MCF 10A (cell line): ENCODE measurements around the gene MAD2L1BP. TPM values are rescaled to one million over a fixed set of nuclear protein-coding genes. Genes with fewer than 3 reads are reported as not detected.

ENCODE experiments used
- BruUV-seq: library from RNA; stranded (reverse); fragments of 400-500 nt; replicated peaks from 2 replicates; lab custom pipeline; 2021; lab: Mats Ljungman, UMichigan
- CTCF ChIA-PET: fragments of 300-600 bp; sonication (Branson Sonifier 250); formaldehyde crosslinking; extraction: SDS; loops from one replicate; lab custom pipeline; 2021; ENCODE audit warnings: antibody characterized with exemption, inconsistent platforms; lab: Yijun Ruan, JAX
- POLR2A ChIA-PET: fragments of 300-600, 350-650 bp; sonication (Branson Sonifier 250); formaldehyde crosslinking; extraction: SDS; loops from one replicate; lab custom pipeline; 2020; ENCODE audit warnings: antibody characterized with exemption, inconsistent platforms; lab: Yijun Ruan, JAX
- DNase-seq: peaks from one replicate; pipeline ENCODE4 v3.0.0-alpha.2; 2018; ENCODE audit not compliant: unreplicated experiment
- H3K27ac Mint-ChIP-seq: one replicate; pipeline ENCODE4 v1.8.0; 2022; ENCODE audit warnings: mild to moderate bottlenecking, low read depth, mixed read lengths; ENCODE audit not compliant: unreplicated experiment
- H3K27me3 Mint-ChIP-seq: one replicate; pipeline ENCODE4 v1.8.0; 2022; ENCODE audit warnings: mixed read lengths; ENCODE audit not compliant: insufficient read depth, unreplicated experiment
- H3K36me3 Mint-ChIP-seq: one replicate; pipeline ENCODE4 v1.8.0; 2022; ENCODE audit warnings: mild to moderate bottlenecking, moderate library complexity, mixed read lengths; ENCODE audit not compliant: insufficient read depth, unreplicated experiment
- H3K4me1 Mint-ChIP-seq: one replicate; pipeline ENCODE4 v1.8.0; 2022; ENCODE audit warnings: mixed read lengths; ENCODE audit not compliant: insufficient read depth, unreplicated experiment
- H3K4me3 Mint-ChIP-seq: one replicate; pipeline ENCODE4 v1.8.0; 2022; ENCODE audit warnings: mild to moderate bottlenecking, moderate library complexity, mixed read lengths; ENCODE audit not compliant: unreplicated experiment
- H3K9me3 Mint-ChIP-seq: one replicate; pipeline ENCODE4 v1.8.0; 2022; ENCODE audit warnings: mixed read lengths; ENCODE audit not compliant: unreplicated experiment
- CTCF ChIP-seq: fragments of 200-600 bp; IDR thresholded peaks from one replicate; pipeline ENCODE4 v1.8.0; 2022; ENCODE audit warnings: antibody characterized with exemption, mild to moderate bottlenecking; ENCODE audit not compliant: unreplicated experiment
- intact Hi-C: fragments of 100-400 bp; cut with micrococcal nuclease; formaldehyde crosslinking; loops from 2 replicates; pipeline ENCODE4 v1.14.1; 2022
- total RNA-seq: library from RNA; stranded (reverse); gene quantifications from 2 replicates; pipeline ENCODE4 v1.2.3, GENCODE V29; 2022

The MAD2L1BP gene
- total RNA-seq, 1 experiment from 2014 or later, result 21.6 TPM

DNA sequence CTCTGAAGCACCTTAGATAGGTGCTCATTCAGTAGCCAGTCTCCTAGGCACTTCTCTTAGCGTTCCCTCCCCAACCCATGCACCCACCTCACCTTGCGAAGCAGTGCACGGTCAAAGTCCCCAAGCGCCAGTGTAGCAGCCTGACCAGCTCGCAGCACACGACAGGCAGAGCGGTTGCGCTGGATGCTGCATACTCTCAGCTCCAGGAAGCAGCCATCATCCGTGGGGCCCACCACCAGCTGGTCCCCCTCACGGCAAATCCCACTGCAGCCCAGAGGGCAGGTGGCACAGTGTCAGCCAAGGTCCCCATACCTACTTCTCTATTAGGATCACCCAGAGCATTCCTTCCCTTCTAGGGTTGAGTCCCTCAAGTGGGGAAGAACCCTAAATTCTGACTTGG lies 13.1 kb upstream of the MAD2L1BP start:
- intact Hi-C loops, result no loop called here
- Mint-ChIP-seq H3K36me3 (peaks cover 59% of the 10 kb centered on the region), H3K27me3 (no peaks in the 10 kb centered on the region), H3K4me1 (peaks cover 30% of the 10 kb centered on the region), H3K27ac (peak overlapping the region; percentile 29), H3K4me3 (no peak overlapping the region), H3K9me3 (no peaks in the 10 kb centered on the region)
- TF ChIP-seq CTCF, result no peak
- ChIA-PET POLR2A (interaction anchor here (0.6 to 1.9 kb wide), 3 partner anchors 13 to 291 kb away, joined by 3 to 7 read pairs (median 3); partner anchors contain the start of gene MAD2L1BP), CTCF (interaction anchor here (0.6 kb wide), 1 partner anchor 13 kb away, joined by 4 read pairs; no protein-coding TSS in a partner anchor)
- DNase-seq, result no peak
- BruUV-seq, result no TSS peak

- H3K4me3 Mint-ChIP-seq, result no peak overlapping the region
- DNase-seq, result no peak
- BruUV-seq, result no TSS peak
- CTCF ChIA-PET, result interaction anchor here (1.6 to 2.2 kb wide), 2 partner anchors 13 to 16 kb away, joined by 6 read pairs; no protein-coding TSS in a partner anchor
- intact Hi-C loops, result no loop called here
- no peaks in the 10 kb centered on the region for H3K9me3 Mint-ChIP-seq
- H3K4me1 Mint-ChIP-seq, result peaks cover 34% of the 10 kb centered on the region
- TF ChIP-seq CTCF, result no peak
- no peaks in the 10 kb centered on the region for H3K27me3 Mint-ChIP-seq
- POLR2A ChIA-PET, result interaction anchor here (0.7 to 1.2 kb wide), 3 partner anchors 11 to 370 kb away, joined by 3 to 5 read pairs (median 3); no protein-coding TSS in a partner anchor
- peaks cover 49% of the 10 kb centered on the region for H3K36me3 Mint-ChIP-seq
- H3K27ac Mint-ChIP-seq, result peak overlapping the region; percentile 51
Observed at GRCh38 chr6:43623880-43624785, 11.5 kb upstream of the MAD2L1BP start.

DNA sequence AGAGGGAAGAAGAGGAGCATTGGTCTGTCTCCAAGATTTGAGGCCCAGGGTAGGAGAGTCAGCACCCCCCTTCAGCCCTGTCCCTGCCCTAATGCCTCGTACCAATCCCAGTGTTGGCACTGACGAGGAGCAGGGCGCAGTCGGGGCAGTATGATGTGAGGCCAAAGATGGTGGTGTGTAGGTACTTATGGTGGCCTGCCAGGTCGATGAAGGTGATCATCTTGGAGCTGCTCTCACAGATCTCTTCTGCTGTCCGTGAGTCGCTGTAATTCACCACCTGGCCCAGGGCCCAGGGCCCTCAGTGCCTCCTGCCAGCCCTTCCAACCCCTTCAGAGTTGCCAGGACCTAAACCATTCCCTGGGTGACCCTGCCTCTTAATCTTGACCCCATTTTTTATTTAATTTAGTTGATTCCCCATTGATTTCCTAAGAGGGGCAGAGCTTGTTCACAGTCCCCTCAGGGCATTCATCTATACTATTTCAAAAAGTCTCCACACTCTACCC lies 10.8 kb upstream of the MAD2L1BP start:
- H3K36me3 Mint-ChIP-seq, result peaks cover 49% of the 10 kb centered on the region
- TF ChIP-seq CTCF, result no peak
- no TSS peak for BruUV-seq
- POLR2A ChIA-PET, result interaction anchor here (0.7 to 1.2 kb wide), 2 partner anchors 11 to 13 kb away, joined by 3 to 5 read pairs; no protein-coding TSS in a partner anchor
- no peaks in the 10 kb centered on the region for H3K27me3 Mint-ChIP-seq
- intact Hi-C loops, result no loop called here
- CTCF ChIA-PET, result interaction anchor here (1.6 to 2.2 kb wide), 2 partner anchors 14 to 17 kb away, joined by 6 read pairs; no protein-coding TSS in a partner anchor
- H3K27ac Mint-ChIP-seq, result no peak overlapping the region
- peaks cover 34% of the 10 kb centered on the region for H3K4me1 Mint-ChIP-seq
- no peak for DNase-seq
- no peaks in the 10 kb centered on the region for H3K9me3 Mint-ChIP-seq
- peak overlapping the region; percentile 30 for H3K4me3 Mint-ChIP-seq
